Endothelial cell (in vitro differentiated cells): Measurements from ENCODE around the gene FRAS1. TPM values are rescaled to one million over a fixed set of nuclear protein-coding genes. Genes with fewer than 3 reads are reported as not detected.
A peak's percentile ranks its signal among the peaks of the same experiment; 100 is the strongest.

Experiments used
- DNase-seq: peaks from one replicate; pipeline ENCODE4 v3.0.0; 2021; ENCODE audit warnings: low spot score
- H3K27ac Mint-ChIP-seq: one replicate; pipeline ENCODE4 v1.8.0; 2021; ENCODE audit warnings: mixed read lengths, inconsistent platforms; ENCODE audit not compliant: unreplicated experiment
- H3K27me3 Mint-ChIP-seq: one replicate; pipeline ENCODE4 v1.8.0; 2021; ENCODE audit warnings: mild to moderate bottlenecking, moderate library complexity, mixed read lengths, inconsistent platforms; ENCODE audit not compliant: unreplicated experiment
- H3K36me3 Mint-ChIP-seq: one replicate; pipeline ENCODE4 v1.8.0; 2021; ENCODE audit warnings: mild to moderate bottlenecking, low read depth, mixed read lengths, inconsistent platforms; ENCODE audit not compliant: unreplicated experiment
- H3K4me1 Mint-ChIP-seq: one replicate; pipeline ENCODE4 v1.8.0; 2021; ENCODE audit warnings: mild to moderate bottlenecking, mixed read lengths, inconsistent platforms; ENCODE audit not compliant: unreplicated experiment
- H3K4me3 Mint-ChIP-seq: one replicate; pipeline ENCODE4 v1.8.0; 2021; ENCODE audit warnings: mild to moderate bottlenecking, mixed read lengths, inconsistent platforms; ENCODE audit not compliant: unreplicated experiment
- H3K9me3 Mint-ChIP-seq: one replicate; pipeline ENCODE4 v1.8.0; 2021; ENCODE audit warnings: mixed read lengths, inconsistent platforms; ENCODE audit not compliant: unreplicated experiment
- CTCF ChIP-seq: fragments of 200-600 bp; sonication (generic); IDR thresholded peaks from one replicate; pipeline ENCODE4 v1.5.0; 2021; ENCODE audit warnings: antibody characterized with exemption; ENCODE audit not compliant: unreplicated experiment
- total RNA-seq: library from RNA; stranded (reverse); fragmentation: NEBNext Ultra II Directional; extraction: Animal tissue kit (Norgen Biotek cat#: 25700); gene quantifications from one replicate; pipeline ENCODE4 v1.2.1, GENCODE V29; 2021; ENCODE audit not compliant: unreplicated experiment

FRAS1 gene
- total RNA-seq, 1 donor from 2014 or later = 51.7 TPM

DNA sequence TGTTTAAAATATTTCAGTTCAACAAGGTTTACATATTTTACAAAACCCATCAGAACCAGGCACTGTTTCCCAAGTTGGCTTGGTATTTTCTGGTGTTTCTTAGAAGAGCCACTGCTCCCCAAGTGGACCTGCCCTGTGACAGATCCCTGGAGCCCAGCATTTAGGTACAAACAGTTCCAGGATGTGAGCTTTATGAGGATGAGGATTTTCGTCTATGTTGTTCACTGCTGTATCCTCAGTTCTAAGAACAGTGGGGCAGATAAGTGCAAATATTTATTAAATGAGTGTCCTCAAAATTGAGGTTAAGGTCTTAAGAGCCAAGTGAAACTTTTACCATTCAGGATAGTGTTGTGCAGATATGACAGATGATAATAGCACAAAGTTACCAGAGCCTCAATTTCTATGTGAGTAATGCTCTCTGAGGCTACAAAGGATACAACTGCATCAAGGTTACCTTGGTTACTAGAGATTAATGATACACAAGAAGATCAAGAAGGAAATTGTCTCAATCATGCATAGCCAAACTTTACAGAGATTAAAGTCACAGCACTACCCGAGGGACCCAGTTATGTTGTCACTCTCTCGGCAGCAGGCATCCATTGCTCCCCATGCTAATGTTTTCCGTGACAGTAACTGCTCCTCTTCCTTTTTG is 531.9 kb downstream of the FRAS1 start:
- no peak for TF ChIP-seq CTCF
- Mint-ChIP-seq H3K4me1 (peaks cover 8% of the 10 kb centered on the region), H3K9me3 (no peaks in the 10 kb centered on the region), H3K4me3 (no peak overlapping the region), H3K27ac (no peak overlapping the region), H3K27me3 (no peaks in the 10 kb centered on the region), H3K36me3 (peaks cover 10% of the 10 kb centered on the region)
- DNase-seq = no peak

DNA sequence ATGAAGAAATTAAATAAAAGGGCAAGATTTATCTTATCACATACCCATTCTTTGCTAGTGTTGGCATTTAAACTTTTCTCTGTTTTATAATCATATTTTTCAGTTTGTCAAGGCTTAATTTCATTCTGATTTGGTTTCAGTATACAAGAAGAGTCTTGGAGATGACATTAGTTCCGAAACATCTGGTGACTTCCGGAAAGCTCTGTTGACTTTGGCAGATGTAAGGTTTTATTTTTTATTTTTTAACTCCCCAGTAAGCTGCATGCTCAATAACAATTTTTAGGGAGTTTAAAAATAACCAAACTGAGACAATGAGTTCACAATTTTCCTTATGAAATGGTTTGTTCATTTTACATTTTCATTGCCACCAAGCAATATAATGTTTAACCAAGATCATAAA is 534.3 kb downstream of the FRAS1 start:
- no peaks in the 10 kb centered on the region for H3K27me3 Mint-ChIP-seq
- DNase-seq = no peak

DNA sequence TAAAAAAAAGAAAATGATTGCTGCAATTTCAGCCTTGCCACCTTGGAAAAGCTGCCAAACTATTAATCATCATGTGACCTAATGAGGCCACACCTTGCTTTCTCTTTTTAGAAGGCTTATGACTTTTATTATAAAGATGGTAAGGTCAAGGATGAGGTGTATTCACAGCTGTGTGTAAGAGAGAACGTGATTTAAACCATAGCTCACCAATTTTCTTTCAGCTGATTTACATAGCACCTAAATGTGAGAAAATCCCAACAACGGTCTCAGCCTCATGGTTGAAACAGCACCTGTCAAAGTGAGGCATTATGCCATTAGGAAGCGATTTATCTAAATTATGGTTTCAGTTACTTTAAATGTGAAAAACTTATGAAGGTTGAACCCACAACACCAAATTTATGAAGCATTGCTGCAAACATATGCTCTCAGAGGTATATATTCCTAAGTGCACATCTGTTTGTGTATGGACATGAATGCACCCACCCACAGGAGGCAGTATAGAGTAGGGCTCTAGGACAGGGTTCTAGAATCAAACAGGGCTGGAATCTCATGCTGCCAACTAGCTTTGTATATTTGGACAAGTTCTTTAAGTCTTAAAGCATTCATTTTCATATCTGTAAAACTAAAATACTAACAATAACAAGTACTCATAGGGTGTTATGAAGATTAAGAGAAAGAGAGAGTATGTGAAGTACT is 535.1 kb downstream of the FRAS1 start:
- peak; percentile 61 for TF ChIP-seq CTCF
- peaks cover 6% of the 10 kb centered on the region for H3K36me3 Mint-ChIP-seq
- H3K9me3 Mint-ChIP-seq = no peaks in the 10 kb centered on the region
- H3K4me3 Mint-ChIP-seq = no peak overlapping the region
- peaks cover 15% of the 10 kb centered on the region for H3K4me1 Mint-ChIP-seq
- no peaks in the 10 kb centered on the region for H3K27me3 Mint-ChIP-seq
- no peak overlapping the region for H3K27ac Mint-ChIP-seq
- peak; percentile 53 for DNase-seq

More for the DNA sequence above, 534.3 kb downstream of the FRAS1 start:
- no peak for TF ChIP-seq CTCF
- Mint-ChIP-seq H3K36me3 (peaks cover 6% of the 10 kb centered on the region), H3K27ac (no peak overlapping the region), H3K9me3 (no peaks in the 10 kb centered on the region), H3K4me1 (peaks cover 15% of the 10 kb centered on the region), H3K4me3 (no peak overlapping the region)

Other genes with a start within 250 kb of the FRAS1 start
- 35.3 TPM for gene CNOT6L, start 238.0 kb upstream of the FRAS1 start, total RNA-seq
- 28.2 TPM for gene MRPL1, start 194.5 kb upstream of the FRAS1 start, total RNA-seq